ENCODE results near the gene ANGEL2. TPM values are rescaled to one million over a fixed set of nuclear protein-coding genes. Genes with fewer than 3 reads are reported as not detected.

ANGEL2 gene
- 53.1 and 60.2 TPM in 2 replicates for total RNA-seq

GRCh38 chr1:213015099-213016050 lies at the start of gene ANGEL2:
Gene ANGEL2, minus strand, starts transcription at chr1:213015867. Its CDS starts 196 bp downstream, at chr1:213015671.

GRCh38 chr1:213051127-213051880 lies 35.6 kb upstream of the ANGEL2 start, which contains the start of gene RPS6KC1:
Gene RPS6KC1, plus strand, starts transcription at chr1:213051241. Its CDS starts 164 bp downstream, at chr1:213051405.

GRCh38 chr1:212950243-212951125 lies 65.2 kb downstream of the ANGEL2 start, which contains the start of gene VASH2:
Gene VASH2, plus strand, starts transcription at chr1:212950541. Its CDS starts 1,002 bp downstream, at chr1:212951543.

Other genes with a start within 250 kb of the ANGEL2 start
- gene NSL1, start 224.1 kb downstream of the ANGEL2 start, total RNA-seq: 41.3 and 48.1 TPM in 2 replicates
- 12.2 and 15.4 TPM in 2 replicates for gene TATDN3, start 224.0 kb downstream of the ANGEL2 start, total RNA-seq
- not detected in 2 replicates for gene SPATA45, start 168.2 kb downstream of the ANGEL2 start, total RNA-seq
- 10.1 and 13.1 TPM in 2 replicates for gene FLVCR1, start 157.6 kb downstream of the ANGEL2 start, total RNA-seq
- 0.14 and 0.27 TPM in 2 replicates for gene VASH2, start 65.3 kb downstream of the ANGEL2 start, total RNA-seq
- 31.2 and 32.6 TPM in 2 replicates for gene RPS6KC1, start 35.4 kb upstream of the ANGEL2 start, total RNA-seq

Measured in thoracic aorta endothelial cell (primary cell).